Stimulated activated CD8-positive, alpha-beta memory T cell treated with anti-CD3 and anti-CD28 coated beads, Interleukin-12 subunit alpha, Interleukin-12 subunit beta, amount 100 ng/mL, for 24 hours (primary cell): ENCODE results near the gene PDC.
"Not testable (repeated sequence)": the region's sequence is repeated elsewhere in the genome, so short reads cannot be mapped to it uniquely, and the experiment has no call there.

Source experiments
- DNase-seq: peaks from one replicate; pipeline ENCODE4 v3.0.0-alpha.2; 2020; ENCODE audit errors: extremely low read depth

PDC gene

DNA sequence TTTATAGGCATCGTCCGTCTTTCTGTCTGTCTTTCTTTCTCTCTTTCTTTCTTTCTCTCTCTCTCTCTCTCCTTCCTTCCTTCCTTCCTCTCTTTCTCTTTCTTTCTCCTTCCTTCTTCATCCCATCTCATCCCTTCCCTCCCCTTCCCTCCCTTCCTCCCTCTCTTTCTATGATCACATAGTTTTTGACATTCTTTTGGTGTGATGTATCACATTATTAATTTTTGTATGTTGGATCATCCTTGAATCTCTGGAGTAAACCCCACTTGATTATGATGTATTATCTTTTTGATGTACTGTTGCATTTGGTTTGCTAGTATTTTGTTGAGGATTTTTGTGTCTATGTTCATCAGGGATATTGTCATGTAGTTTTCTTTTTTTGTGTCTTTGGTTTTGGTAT, 59.5 kb downstream of the PDC start:
- not testable (repeated sequence) for DNase-seq
